HK-2 (cell line): ENCODE data around the gene CCZ1B.
"Not testable (repeated sequence)": the region's sequence is repeated elsewhere in the genome, so short reads cannot be mapped to it uniquely, and the experiment has no call there.

Experiments used
- DNase-seq: peaks from one replicate; pipeline ENCODE4 v3.0.0-alpha.2; 2018; ENCODE audit not compliant: unreplicated experiment

The CCZ1B gene

DNA sequence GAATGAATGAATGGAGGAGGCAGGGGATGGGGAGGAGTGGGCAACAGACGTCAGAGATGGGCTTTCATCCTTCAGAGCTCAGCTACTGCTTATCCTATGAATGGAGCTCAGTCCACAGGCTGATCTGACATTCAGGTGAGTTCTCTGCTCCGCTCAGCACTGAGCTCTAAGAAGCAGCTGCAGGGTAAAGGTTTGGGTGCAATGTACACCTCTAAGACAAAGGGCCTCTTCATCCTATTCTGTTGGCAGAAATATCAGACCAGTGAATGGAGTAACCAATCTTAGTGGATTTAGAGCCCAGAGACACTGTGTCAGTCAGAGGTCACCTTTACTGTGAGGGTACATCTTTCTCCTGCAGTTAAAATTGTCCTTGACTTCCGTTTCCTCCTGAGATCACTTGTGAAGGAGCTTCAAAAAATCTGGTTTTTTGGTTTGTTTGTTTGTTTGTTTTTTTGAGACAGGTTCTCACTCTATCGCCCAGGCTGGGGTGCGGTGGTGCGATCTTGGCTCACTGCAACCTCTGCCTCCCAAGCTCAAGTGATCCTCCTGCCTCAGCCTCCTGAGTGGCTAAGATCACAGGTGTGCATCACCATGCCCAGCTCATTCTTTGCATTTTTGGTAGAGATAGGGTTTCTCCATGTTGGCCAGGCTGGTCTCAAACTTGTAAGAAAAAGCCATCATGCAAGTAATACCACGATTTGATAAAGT, 5.1 kb upstream of the CCZ1B start:
- no peak for DNase-seq

DNA sequence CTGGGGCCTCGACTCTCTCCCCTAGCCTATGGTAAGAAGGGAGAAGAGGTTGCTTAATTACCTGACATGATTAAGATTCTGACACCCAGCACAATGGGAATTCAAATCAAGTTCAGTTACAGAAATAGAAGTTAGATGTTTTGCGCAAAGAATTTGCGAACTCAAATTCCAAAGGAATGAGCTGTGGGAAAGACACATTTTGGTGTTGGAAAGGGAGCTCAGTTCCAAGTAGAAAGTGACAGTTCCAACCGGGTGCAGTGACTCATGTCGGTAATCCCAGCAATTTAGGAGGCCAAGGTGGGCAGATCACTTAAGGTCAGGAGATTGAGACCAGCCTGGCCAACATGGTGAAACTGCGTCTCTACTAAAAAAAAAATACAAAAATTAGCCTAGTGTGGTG, 4.0 kb upstream of the CCZ1B start:
- not testable (repeated sequence) for DNase-seq

DNA sequence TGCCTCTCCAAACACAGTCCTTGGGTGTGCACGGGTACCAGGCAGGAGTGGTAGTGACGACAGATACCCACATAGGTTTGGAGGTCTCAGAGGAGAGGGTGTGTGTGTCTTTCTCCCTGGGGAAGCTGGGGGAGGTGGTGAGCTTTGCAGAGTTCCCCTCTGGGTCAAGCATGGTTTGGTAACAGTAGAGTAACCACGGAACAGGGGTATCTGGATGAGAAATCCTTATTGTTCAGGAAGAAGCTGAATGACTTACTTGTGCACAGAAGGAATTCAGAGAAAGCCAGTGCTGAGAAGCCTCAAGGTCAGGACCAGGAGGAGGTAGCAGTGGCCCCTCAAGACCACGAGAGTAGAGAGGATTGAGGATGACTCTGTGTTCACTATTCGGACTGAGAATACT, 3.5 kb upstream of the CCZ1B start:
- not testable (repeated sequence) for DNase-seq

- DNase-seq: not testable (repeated sequence)
These were observed 1.1 kb upstream of the CCZ1B start for GRCh38 chr7:6827180-6827579.

GRCh38 chr7:6825236-6826125, 594 bp downstream of the CCZ1B start:
- not testable (repeated sequence) for DNase-seq

GRCh38 chr7:6821622-6822021, 4.5 kb downstream of the CCZ1B start:
- DNase-seq: not testable (repeated sequence)

- DNase-seq: not testable (repeated sequence)
These were observed 10.6 kb downstream of the CCZ1B start for GRCh38 chr7:6815470-6815869.

GRCh38 chr7:6813011-6813410, 13.1 kb downstream of the CCZ1B start:
- not testable (repeated sequence) for DNase-seq

DNA sequence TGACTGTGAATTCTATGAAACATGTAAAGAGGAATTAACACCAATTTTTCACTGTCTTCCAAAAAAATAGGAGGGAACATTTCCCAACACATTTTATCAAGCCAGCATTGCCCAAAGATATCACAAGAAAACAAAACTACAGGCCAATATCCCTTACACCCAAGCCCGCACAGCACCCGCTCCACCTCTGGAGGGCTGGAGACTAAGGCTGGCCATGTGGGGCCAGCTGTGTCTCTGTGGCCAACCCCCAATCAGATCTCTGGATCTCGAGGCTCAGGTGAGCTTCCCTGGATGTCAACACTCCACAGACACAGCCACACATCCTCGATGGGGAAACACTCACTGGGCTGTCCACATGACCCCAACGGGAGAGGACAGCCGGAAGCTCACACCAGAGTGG, 18.1 kb downstream of the CCZ1B start:
- DNase-seq: not testable (repeated sequence)

DNA sequence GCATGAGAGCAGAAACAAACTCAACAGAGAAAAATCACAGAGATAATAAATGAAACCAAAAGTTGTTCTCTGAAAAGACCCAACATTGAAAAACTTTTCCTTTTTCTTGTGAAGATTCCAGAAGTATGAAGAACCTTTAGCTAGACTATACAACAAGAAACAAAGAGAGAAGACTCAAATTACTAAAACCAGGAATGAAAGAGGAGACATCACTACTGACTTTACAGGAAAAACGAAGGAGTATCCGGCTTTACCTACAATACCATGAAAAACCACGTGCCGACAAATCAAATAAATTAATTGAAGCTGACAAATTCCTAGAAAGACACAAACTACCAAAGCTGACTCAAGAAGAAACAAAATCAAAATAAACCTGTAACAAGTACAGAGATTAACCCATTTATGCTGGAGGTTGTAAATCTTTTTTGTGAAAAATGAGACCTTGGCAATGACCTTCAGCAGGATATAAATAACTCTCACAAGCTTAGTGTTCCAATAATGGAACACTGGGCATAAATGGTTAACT, 18.6 kb downstream of the CCZ1B start:
- not testable (repeated sequence) for DNase-seq

DNA sequence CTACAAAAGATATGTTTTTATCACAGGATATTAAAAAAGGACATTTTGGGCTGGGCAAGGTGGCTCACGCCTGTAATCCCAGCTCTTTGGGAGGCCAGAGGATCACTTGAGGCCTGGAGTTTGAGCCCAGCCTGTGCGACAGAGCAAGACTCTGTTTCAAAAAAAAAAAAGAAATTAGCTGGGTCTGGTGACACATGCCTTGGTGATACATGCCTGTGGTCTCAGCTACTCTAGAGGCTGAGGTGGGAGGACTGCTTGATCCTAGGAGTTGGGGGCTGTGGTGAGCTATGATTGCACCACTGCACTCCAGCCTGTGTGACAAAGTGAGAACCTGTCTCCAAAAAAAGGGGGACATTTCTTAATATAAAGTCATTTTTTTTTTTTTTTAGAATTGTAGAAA, 25.7 kb downstream of the CCZ1B start:
- not testable (repeated sequence) for DNase-seq

- DNase-seq: not testable (repeated sequence)
These were observed 26.2 kb downstream of the CCZ1B start for GRCh38 chr7:6799887-6800286.

DNA sequence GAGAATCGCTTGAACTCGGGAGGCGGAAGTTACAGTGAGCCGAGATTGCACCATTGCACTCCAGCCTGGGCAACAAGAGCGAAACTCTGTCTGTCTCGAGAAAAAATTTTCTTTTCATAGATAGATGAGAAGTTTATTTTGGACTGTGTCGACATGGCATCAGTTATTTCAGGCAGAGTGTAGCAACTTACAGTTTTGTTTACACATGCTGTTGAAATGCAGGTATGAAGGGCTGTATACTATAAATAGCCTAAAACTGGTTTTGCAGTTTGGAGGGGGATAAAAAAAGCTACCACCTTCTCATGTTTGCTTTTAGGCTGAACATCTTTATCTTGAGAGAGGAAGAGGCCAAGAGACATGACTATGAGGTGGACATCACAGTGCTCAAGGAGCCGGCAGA, 28.0 kb downstream of the CCZ1B start:
- not testable (repeated sequence) for DNase-seq

DNA sequence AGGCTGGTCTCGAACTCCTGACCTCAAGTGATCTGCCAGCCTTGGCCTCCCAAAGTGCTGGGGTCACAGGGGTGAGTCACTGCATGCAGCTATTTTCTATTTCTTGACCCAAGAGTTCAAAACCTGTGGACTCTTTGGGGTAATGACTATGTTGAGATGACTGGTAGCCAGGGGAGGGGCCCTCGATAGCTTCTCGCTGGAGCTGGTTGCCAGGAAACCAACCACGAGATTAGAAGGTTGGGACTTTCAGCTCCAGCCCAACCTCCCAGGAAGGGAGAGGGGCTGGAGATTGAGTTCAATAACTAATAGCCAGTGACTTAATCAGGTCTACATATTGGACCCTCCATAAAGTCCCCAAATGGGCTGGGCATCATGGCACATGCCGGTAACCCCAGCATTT, 28.9 kb downstream of the CCZ1B start:
- peak; percentile 20 for DNase-seq

- not testable (repeated sequence) for DNase-seq
These were observed 31.8 kb downstream of the CCZ1B start for GRCh38 chr7:6794276-6794675.

GRCh38 chr7:6792113-6792872, 33.8 kb downstream of the CCZ1B start:
- DNase-seq: peak; percentile 46

DNA sequence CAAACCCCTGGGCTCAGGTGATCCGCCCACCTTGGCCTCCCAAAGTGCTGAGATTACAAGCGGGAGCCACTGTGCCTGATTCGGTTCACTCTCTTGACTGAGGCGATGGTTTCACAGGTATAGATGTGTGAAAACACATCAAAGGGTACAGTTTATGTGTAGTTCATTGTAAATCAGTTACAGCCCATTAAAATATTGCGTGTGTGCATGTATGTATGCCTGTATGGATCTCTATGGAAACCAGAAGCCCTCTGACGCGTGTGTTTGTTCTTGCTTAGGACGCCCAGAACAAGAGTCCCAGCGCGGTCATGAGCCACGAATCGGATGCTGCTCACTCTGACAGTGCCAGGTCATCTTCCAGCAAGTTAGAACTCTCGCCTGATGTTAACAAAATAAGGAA, 36.7 kb downstream of the CCZ1B start:
- DNase-seq: not testable (repeated sequence)

GRCh38 chr7:6781581-6781980, 44.5 kb downstream of the CCZ1B start:
- not testable (repeated sequence) for DNase-seq

DNA sequence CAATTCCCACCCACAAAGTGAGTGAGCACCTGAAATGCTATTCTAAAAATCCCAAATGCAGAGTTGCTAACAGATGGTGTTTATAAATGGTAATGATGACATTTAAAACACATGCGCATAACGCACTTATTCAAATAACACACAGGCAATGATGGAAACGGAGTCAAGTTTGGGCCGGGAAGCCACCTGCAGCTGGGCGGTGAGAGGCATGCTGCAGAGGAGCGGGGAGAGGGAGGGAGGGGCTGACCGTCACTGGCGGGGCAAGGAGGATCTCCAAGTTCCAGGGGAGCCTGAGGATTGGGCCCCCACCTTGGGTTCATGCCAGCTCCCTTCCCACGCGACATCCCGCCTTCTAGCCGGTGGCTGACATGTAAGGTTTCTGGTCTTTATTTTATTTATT, 64.9 kb downstream of the CCZ1B start:
- not testable (repeated sequence) for DNase-seq

- not testable (repeated sequence) for DNase-seq
These were observed 72.1 kb downstream of the CCZ1B start, which contains the start of gene RSPH10B2 for GRCh38 chr7:6753964-6754363. RSPH10B2 (plus strand) TSS chr7:6754103; CDS start chr7:6757678, 3,575 bp downstream.

DNA sequence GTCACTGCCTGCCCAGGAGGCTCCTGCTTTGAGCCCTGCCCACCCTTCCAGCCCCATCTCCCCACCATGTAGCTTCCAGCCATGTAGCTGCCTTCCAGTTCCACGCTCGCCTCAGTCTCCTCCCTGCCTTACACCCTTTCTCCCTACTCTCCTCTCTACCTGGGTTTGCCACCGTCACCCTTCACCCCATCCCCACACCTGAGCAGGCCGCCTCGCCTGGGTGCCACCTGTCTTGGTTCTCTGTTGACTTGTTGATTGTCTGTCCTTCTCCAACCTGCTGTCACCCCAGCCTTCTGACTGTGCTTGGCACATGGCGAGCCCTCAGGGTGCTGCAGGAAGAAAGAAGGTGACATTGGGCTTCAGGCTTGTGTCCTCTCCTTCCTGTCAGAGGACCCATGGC, 75.9 kb downstream of the CCZ1B start:
- DNase-seq: not testable (repeated sequence)

- DNase-seq: not testable (repeated sequence)
These were observed 76.7 kb downstream of the CCZ1B start for GRCh38 chr7:6749335-6749734.
